ENCODE measurements around the gene GNAO1. TPM values are rescaled to one million over a fixed set of nuclear protein-coding genes. Genes with fewer than 3 reads are reported as not detected.
A peak's percentile ranks its signal among the peaks of the same experiment; 100 is the strongest.

The GNAO1 gene
- total RNA-seq, 4 donors from 2014 or later: 2.7 to 12.9 (median 6.1) TPM

- 19 to 21% methylated on average over 7 of the region's 7 CpGs for WGBS, 2 donors
- Histone ChIP-seq H3K4me3 (no peak overlapping the region), H3K27me3 (no peaks in the 10 kb centered on the region), H3K27ac (peak overlapping the region in 1 of 4 donors; percentile 19), H3K4me1 (peaks cover 0 to 13% (median 0%) of the 10 kb centered on the region in 4 donors), H3K36me3 (no peaks in the 10 kb centered on the region), H3K9me3 (no peaks in the 10 kb centered on the region)
- no peak for TF ChIP-seq CTCF (IDR thresholded peaks at IDR 0.05)
- no peak for TF ChIP-seq EP300 (IDR thresholded peaks at IDR 0.05)
- no peak for TF ChIP-seq POLR2A (IDR thresholded peaks at IDR 0.05)
- no peak for DNase-seq (ENCODE audit: low spot score in 2 of 2)
Measured at GRCh38 chr16:56211435-56211981, 20.2 kb downstream of the GNAO1 start.

- DNase-seq (ENCODE audit: low spot score in 2 of 2): no peak
- WGBS, 2 donors: 60% methylated on average over 6 of the region's 6 CpGs
- H3K36me3 ChIP-seq: no peaks in the 10 kb centered on the region
- TF ChIP-seq EP300 (IDR thresholded peaks at IDR 0.05) (no peak), POLR2A (IDR thresholded peaks at IDR 0.05) (no peak), CTCF (IDR thresholded peaks at IDR 0.05) (no peak)
- H3K27ac ChIP-seq: no peak overlapping the region
- H3K4me1 ChIP-seq: peaks cover 0 to 13% (median 0%) of the 10 kb centered on the region in 4 donors
- no peaks in the 10 kb centered on the region for H3K9me3 ChIP-seq
- H3K27me3 ChIP-seq: no peaks in the 10 kb centered on the region
- H3K4me3 ChIP-seq: no peak overlapping the region
Measured at GRCh38 chr16:56212144-56212543, 20.9 kb downstream of the GNAO1 start.

GRCh38 chr16:56221995-56222394 lies 30.7 kb downstream of the GNAO1 start:
- Histone ChIP-seq H3K4me1 (no peaks in the 10 kb centered on the region), H3K27me3 (no peaks in the 10 kb centered on the region), H3K9me3 (no peaks in the 10 kb centered on the region), H3K27ac (no peak overlapping the region), H3K4me3 (no peak overlapping the region), H3K36me3 (no peaks in the 10 kb centered on the region)
- TF ChIP-seq POLR2A (IDR thresholded peaks at IDR 0.05): no peak
- no peak for TF ChIP-seq CTCF (IDR thresholded peaks at IDR 0.05)
- TF ChIP-seq EP300 (IDR thresholded peaks at IDR 0.05): no peak
- DNase-seq (ENCODE audit: low spot score in 2 of 2): no peak
- 58 to 70% methylated on average over 2 of the region's 2 CpGs for WGBS, 2 donors

- Histone ChIP-seq H3K27me3 (no peaks in the 10 kb centered on the region), H3K4me3 (no peak overlapping the region), H3K36me3 (no peaks in the 10 kb centered on the region), H3K27ac (no peak overlapping the region), H3K4me1 (no peaks in the 10 kb centered on the region), H3K9me3 (no peaks in the 10 kb centered on the region)
- no peak for TF ChIP-seq CTCF (IDR thresholded peaks at IDR 0.05)
- no peak for TF ChIP-seq POLR2A (IDR thresholded peaks at IDR 0.05)
- no peak for TF ChIP-seq EP300 (IDR thresholded peaks at IDR 0.05)
- 66 to 67% methylated on average over 10 of the region's 10 CpGs for WGBS, 2 donors
- DNase-seq (ENCODE audit: low spot score in 2 of 2): no peak
Measured at GRCh38 chr16:56222474-56222997, 31.2 kb downstream of the GNAO1 start.

- Histone ChIP-seq H3K36me3 (no peaks in the 10 kb centered on the region), H3K27ac (no peak overlapping the region), H3K9me3 (no peaks in the 10 kb centered on the region), H3K4me1 (no peaks in the 10 kb centered on the region), H3K4me3 (no peak overlapping the region), H3K27me3 (no peaks in the 10 kb centered on the region)
- TF ChIP-seq POLR2A (IDR thresholded peaks at IDR 0.05) (no peak), CTCF (IDR thresholded peaks at IDR 0.05) (no peak), EP300 (IDR thresholded peaks at IDR 0.05) (no peak)
- no peak for DNase-seq (ENCODE audit: low spot score in 2 of 2)
- 75 to 81% methylated on average over 2 of the region's 2 CpGs for WGBS, 2 donors
Measured at GRCh38 chr16:56225017-56225742, 33.9 kb downstream of the GNAO1 start.
